GM18505 (cell line): ENCODE results near the gene TMEM178B.

Source experiments
- ATAC-seq: cut with Tn5 transposase; IDR thresholded peaks from one replicate; pipeline ENCODE4 v1.9.1; 2021; ENCODE audit not compliant: unreplicated experiment
- POLR2A ChIP-seq: IDR thresholded peaks from 4 replicates; pipeline ENCODE4 v1.6.1; 2011; ENCODE audit warnings: borderline replicate concordance; ENCODE audit not compliant: insufficient read depth, insufficient read length; ENCODE audit errors: extremely low read depth

Gene TMEM178B

GRCh38 chr7:141142058-141142457 lies 68.2 kb downstream of the TMEM178B start:
- ATAC-seq, result no peak
- TF ChIP-seq POLR2A, result no peak

- ATAC-seq, result no peak
- no peak for TF ChIP-seq POLR2A
These were observed 71.2 kb downstream of the TMEM178B start for GRCh38 chr7:141144921-141145629.

- TF ChIP-seq POLR2A, result no peak
- no peak for ATAC-seq
These were observed 71.7 kb downstream of the TMEM178B start for GRCh38 chr7:141145630-141145982.

GRCh38 chr7:141147482-141147881 lies 73.6 kb downstream of the TMEM178B start:
- TF ChIP-seq POLR2A, result no peak
- no peak for ATAC-seq

- no peak for TF ChIP-seq POLR2A
- ATAC-seq, result no peak
These were observed 76.6 kb downstream of the TMEM178B start for GRCh38 chr7:141150465-141150864.

GRCh38 chr7:141151746-141152145 lies 77.9 kb downstream of the TMEM178B start:
- ATAC-seq, result no peak
- no peak for TF ChIP-seq POLR2A

GRCh38 chr7:141153231-141153630 lies 79.4 kb downstream of the TMEM178B start:
- ATAC-seq, result no peak
- TF ChIP-seq POLR2A, result no peak

GRCh38 chr7:141154131-141154732 lies 80.4 kb downstream of the TMEM178B start:
- no peak for ATAC-seq
- TF ChIP-seq POLR2A, result no peak

GRCh38 chr7:141156407-141156806 lies 82.5 kb downstream of the TMEM178B start:
- no peak for ATAC-seq
- TF ChIP-seq POLR2A, result no peak

- TF ChIP-seq POLR2A, result no peak
These were observed 83.4 kb downstream of the TMEM178B start for GRCh38 chr7:141157138-141157765.

GRCh38 chr7:141158561-141158960 lies 84.7 kb downstream of the TMEM178B start:
- TF ChIP-seq POLR2A, result no peak
- ATAC-seq, result peak; percentile 53

More at GRCh38 chr7:141157138-141157765, 83.4 kb downstream of the TMEM178B start:
- ATAC-seq, result no peak

- ATAC-seq, result no peak
- TF ChIP-seq POLR2A, result no peak
These were observed 86.5 kb downstream of the TMEM178B start for GRCh38 chr7:141160246-141160860.
